GM21515 (cell line): ENCODE results near the gene RANBP3.
A peak's percentile ranks its signal among the peaks of the same experiment; 100 is the strongest.

Source experiments
- ATAC-seq: cut with Tn5 transposase; IDR thresholded peaks from one replicate; pipeline ENCODE4 v1.9.1; 2021; ENCODE audit not compliant: unreplicated experiment

Gene RANBP3

DNA sequence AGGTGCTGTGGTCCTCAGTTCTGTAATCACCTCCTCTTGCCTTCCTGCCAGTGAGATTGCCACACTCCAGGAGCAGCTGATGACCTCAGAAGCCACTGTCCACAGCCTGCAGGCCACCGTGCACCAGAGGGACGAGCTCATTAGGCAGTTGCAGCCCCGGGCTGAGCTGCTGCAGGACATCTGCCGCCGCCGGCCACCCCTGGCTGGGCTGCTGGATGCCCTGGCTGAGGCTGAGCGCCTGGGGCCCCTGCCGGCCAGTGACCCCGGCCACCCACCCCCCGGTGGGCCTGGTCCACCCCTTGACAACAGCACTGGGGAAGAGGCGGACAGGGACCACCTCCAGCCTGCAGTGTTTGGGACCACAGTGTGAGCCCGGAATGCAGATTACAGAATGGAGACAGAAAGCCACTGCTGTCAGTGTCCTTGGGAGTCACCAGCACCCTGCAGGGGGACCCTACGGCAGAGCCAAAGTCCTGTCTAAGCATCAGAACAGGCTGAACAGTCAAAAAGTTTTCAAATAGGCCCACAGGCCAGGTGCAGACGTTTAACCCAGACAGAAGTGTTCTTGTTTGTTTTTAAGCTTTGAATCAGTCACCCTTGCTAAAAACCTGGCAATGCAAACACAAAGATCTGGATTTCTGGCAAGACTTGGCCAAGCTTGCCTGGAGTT, 69.0 kb downstream of the RANBP3 start:
- no peak for ATAC-seq

DNA sequence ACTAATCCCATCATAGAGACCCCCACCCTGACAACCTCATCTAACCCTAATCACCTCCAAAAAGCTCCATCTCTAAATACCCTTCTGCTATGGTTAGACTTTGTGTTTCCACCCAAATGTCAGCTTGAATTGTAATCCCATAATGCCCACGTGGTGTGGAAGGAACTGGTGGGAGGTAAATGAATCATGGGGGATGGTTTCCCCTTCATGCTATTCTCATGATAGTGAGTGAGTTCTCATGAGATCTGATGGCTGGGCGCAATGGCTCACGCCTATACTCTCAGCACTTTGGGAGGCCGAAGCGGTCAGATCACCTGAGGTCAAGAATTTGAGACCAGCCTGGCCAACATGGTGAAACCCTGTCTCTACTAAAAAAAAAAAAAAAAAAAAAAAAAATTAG, 70.7 kb downstream of the RANBP3 start:
- ATAC-seq, result no peak

DNA sequence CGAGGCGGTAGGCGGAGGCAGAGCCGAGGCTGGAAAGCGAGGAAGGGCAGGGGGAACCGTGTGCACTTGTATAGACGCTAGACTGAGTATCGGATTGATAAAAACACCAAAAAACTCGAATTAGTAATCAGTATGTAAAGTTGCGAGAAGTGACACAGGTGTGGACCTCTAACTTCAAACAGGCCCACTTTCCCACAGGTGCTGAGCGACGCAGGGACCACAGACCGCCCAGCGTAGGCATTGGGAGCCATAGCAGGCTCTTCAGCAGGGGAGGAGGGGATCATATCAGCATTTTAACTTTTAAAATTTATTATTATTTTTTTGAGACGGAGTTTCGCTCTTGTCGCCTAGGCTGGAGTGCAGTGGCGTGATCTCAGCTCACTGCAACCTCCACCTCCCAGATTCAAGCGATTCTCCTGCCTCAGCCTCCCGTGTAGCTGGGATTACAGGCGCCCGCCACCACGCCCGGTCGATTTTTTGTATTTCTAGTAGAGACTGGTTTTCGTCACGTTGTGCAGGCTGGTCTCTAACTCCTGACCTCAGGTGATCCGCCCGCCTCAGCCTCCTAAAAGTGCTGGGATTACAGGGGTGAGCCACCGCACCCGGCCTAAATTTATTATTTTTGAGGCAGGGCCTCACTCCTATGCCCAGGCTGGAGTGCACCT, 72.7 kb downstream of the RANBP3 start:
- ATAC-seq, result no peak

- ATAC-seq, result peak; percentile 77
Measured at GRCh38 chr19:5904352-5905113, 73.4 kb downstream of the RANBP3 start, which contains the start of gene VMAC. Gene VMAC (plus strand): TSS chr19:5904872. CDS start chr19:5904891, 19 bp downstream.

GRCh38 chr19:5903624-5904351, 74.2 kb downstream of the RANBP3 start, which contains the start of gene NDUFA11:
Gene NDUFA11 (minus strand): TSS chr19:5903790. CDS start chr19:5903708, 82 bp downstream.
- peak; percentile 32 for ATAC-seq

DNA sequence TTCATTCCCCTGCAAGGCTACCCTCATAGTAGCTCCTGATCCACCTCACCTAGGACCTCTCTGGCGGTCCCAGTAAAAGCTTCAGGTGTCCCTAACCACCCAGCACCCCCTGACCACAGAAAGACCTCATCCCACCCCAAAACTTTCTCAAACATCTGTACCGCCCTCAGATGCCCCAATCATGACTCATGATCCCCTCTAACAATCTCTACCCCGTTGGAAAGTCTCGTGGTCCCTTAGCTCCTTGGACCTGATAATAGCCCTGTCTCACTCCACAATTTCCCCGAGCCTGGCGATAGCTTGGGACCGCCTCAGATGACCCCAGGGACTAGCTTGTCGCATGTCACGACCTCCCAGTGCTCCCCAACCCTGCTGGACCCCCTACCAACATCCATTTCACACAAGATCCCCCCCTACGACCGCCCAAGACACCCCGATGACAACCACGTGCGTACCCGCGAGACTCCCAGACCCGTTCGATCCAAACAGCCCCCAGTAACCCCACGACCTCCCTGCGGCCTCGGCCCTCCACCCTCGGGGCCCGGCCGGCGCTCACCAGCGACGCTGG, 74.8 kb downstream of the RANBP3 start:
- no peak for ATAC-seq

DNA sequence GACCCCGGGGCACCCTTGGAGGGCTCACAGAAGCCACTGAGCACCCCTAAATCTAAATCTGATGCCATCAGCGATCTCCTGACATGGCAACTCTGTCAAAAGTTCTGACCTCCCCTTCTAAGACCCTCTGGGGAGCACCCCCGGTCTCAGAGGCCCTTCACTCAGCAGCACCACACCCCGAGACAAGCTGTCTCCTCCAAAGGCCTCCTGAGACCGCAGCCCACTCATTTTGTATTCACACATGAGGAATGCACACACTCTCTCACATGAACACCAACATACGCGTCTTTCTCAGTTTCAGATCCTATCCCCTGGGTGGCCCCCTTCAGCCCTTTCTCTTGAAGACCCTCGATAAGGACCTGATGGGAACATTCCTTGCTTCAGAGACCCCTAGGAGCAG, 77.0 kb downstream of the RANBP3 start:
- no peak for ATAC-seq

DNA sequence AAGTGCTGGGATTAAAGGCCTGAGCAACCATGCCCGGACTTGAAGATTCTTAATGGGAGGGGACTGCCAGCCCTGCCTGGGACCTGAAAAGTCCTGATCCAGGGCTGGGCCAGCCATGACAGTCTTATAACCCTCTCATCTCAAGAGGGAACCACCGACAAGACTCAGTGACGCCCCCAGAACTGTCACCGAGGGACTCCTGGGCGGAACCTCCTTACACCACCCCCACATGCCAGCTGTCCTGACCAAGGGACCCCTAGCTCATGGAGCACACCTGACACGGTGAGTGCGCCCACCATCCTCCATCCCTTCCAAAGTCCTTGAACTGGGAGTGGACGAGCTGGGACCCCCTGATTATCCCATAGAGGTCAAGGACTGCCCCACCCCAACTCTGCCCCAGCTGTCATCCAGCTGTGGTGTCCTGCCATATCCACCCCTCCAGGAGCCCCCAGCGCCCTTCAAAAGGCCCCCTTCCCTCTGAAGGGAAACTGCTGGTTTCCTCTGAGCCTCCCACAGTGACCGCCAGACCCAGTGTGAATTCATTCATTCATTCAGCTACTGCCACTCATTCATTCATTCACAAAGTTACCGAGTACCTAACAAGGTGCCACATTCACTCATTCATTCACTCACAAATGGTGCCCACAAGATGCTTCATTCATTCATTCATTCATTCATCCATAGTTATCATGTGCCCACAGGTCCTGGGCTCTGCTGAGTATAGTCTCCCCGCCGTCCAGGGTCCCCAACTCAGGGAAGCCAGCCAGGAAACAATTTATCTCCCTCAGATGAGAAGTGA, 78.0 kb downstream of the RANBP3 start:
- ATAC-seq, result no peak

- no peak for ATAC-seq
Measured at GRCh38 chr19:5897189-5897969, 80.6 kb downstream of the RANBP3 start.

DNA sequence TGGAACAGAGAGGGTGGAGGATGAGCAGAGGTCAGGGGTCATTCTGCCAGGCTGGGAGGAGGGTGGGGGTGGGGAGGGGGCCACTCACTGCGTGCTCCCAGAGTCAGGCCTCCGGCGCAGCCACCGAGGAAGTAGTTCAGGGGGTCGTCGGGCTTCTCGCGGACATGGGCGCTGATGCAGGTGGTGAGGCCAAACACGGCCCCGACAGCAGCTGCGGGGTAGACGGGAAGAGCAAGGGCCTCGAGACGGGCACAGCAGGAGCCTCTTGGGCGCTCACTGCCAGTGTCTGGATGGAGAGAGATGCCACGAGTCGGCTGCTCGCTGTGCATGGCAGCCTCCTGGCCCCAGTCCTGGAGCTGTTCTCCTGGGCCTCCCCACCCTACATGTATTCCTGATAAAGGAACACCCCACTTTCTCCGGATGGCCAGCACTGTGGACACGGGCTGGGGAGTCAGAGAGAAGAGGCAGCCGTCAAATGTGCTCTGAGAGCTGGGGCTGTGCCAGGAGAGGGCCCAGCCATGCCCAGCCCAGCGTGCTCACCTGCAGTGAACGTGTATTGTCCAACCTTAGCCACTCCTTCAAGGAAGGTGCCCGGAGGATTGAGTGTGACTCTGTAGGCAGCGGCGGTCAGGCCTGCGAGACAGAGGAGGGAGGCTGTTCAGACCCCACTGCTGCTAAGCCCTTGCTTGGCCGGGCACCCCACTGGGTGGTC, 81.4 kb downstream of the RANBP3 start:
- ATAC-seq, result no peak

DNA sequence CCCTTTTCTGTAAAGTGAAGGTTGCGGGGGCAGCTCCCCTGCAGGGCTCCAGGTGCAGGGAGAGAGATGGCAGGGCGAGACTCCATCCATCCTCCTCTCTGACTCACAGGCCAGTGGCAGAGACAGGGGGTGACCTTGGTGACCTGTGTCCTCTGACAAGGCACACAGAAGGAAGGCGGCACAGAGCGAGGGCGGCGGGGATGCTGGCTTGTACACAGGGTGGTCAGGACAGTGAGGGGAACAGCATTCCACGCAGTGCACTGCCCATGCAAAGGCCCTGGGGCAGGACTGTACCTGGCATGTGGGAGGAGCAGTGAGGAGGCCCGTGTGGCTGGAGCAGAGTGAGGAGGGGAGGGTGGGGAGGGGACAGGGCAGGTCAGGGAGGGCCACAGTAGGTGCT, 82.0 kb downstream of the RANBP3 start:
- no peak for ATAC-seq

DNA sequence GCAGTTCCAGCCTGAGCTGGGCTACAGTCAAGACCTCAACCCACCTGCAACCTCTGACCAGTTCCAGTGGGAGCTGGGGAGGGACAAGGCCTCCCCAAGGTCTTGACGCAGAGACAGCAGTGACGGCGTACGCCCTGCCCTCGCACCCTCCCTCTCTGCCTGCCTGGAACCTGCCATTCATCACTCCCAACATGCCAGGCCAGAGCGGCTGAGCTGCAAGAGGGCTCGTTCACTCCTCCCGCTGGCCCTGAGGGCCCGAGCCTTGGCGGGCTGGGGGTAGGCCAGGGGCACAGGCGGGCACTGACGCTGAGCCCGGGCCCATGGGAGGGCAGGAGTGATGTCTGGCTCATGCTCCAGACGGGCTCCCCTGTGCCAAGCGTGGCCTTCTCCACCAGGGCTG, 82.5 kb downstream of the RANBP3 start:
- ATAC-seq, result no peak

GRCh38 chr19:5894704-5895349, 83.1 kb downstream of the RANBP3 start:
- no peak for ATAC-seq

DNA sequence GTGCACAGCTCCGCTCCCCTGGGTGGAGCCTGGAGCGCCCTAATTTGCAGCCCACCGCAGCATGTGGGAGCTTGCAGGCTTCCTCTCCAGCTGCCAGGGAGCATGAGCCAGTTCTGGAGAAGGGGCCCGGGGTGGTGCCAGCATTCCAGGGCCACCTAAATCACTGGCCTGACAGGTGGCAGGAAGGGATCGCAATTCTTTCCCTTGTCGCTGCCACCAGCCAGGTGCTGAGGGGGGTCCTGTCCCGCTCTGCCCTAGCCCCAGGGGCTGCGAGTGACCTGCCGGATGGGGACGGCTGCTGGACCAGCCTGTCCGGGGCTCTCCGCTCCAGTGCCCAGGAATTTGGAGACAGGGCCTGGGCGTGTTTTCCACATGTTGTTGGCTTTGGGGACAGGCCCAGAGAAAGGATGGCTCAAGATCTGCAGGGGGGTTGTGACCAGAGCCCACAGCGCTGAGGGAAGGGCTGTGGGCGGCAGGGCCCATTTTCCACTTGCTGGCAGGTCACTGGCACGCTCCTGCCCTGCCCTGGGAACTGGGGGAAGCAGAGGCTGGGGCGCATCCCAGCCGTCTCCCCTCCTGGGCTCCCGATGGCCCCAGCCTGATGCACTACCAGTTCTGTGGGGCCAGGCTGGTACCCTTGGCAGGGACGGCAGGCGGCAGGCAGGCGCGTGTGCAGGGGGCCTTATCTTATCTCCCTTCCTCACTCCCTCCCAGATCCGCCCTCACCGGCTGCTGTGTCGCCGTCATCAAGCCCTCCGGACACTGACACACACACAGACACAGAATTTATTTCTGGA, 83.8 kb downstream of the RANBP3 start:
- ATAC-seq, result no peak

DNA sequence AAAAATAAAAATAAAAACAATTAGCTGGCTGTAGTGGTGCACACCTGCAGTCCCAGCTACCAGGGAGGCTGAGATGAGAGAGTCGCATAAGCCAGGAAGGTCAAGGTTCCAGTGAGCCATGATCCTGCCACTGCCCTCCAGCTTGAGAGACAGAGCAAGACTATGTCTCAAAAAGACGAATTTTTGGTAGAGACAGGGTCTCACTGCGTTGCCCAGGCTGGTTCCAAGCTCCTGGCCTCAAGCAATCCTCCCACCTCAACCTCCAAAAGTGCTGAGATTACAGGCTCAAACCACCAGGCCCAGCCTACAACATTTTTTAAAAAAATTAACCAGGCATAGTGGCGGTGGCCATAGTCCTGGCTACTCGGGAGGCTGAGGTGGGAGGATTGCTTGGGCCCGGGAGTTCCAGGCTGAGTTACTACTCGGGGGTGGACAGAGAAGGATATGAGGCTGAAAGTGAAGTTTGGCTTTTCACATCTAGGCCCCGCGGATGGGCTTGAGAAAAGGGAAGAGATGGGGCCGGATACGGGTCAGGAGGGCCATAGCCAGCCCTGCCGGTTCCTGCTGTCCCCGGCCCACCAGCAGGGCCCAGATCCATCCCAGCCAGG, 84.5 kb downstream of the RANBP3 start:
- no peak for ATAC-seq

GRCh38 chr19:5892772-5893275, 85.1 kb downstream of the RANBP3 start:
- no peak for ATAC-seq
